ENCODE data around the gene RNF31.

RNF31 gene

DNA sequence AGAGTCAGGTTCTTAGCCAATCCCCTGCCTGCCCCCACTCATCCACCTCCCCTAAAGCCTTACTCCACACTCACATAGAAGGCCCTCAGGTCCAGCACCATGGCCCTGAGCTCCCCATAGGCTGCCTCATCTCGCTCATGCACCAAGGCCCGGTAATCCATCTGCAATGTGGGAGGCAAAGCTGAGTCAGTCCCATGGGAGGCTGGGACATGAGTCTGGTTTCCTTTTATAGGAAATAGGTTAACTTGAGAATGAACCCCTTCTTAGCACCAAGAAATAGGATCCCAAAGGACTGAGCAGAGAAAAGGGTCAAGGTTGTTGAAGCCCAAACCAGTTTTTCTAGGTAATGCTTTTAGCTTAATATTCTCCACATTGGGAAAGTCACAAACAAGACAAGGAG, 3.8 kb upstream of the RNF31 start:
- DNase-seq (ENCODE audit: insufficient read length) (no peak), FAIRE-seq (no peak)
- no peak for TF ChIP-seq POLR2AphosphoS5 (IDR thresholded peaks at IDR 0.05; ENCODE audit: low read depth, low read length)
- TF ChIP-seq POLR2A (IDR thresholded peaks at IDR 0.05; ENCODE audit: low read depth, low read length) = no peak; the same call in 1 of the 2 replicates
- TF ChIP-seq TAF1 (IDR thresholded peaks at IDR 0.05; ENCODE audit: borderline replicate concordance, low read depth, low read length) = no peak

DNA sequence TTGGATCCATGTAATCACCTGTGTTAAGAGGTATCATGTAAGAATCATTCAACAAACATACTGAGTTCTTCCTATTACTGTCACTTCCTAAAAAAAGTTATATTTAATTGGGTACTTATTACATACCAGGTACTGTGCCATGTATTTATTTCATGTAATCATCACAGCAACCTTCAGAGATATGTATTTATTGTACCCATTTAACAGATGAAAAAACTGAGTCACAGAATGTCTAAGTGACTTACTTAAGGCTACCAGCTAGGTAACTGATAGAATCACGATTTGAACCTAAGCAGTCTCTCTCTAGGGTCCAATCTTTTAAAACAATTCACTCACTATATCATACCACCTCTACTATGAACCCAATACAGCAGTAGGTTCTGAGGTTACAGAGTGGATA, 2.8 kb upstream of the RNF31 start:
- DNase-seq (ENCODE audit: insufficient read length) = no peak
- TF ChIP-seq POLR2AphosphoS5 (IDR thresholded peaks at IDR 0.05; ENCODE audit: low read depth, low read length) = no peak
- TF ChIP-seq POLR2A (IDR thresholded peaks at IDR 0.05; ENCODE audit: low read depth, low read length) = no peak
- TF ChIP-seq TAF1 (IDR thresholded peaks at IDR 0.05; ENCODE audit: borderline replicate concordance, low read depth, low read length) = no peak
- no peak for FAIRE-seq

DNA sequence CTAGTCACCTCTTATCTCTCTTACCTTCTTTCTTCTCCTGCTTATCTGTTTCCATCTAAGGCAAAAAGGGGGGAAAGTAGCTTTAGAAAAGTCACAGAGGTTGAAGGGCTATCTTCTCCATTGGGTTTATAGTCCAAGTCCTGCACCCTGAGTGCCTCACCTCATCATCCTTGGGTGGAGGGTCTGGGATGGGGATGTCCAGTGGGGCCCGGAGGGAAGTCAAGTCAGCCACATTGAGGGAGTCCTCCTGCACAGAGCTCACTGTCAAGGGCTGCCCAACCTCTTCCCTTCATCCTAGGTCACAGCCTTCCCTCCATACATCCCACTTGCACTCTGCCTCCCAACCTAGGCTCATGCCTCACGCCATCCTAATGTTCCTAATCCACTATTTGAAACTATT, 2.1 kb upstream of the RNF31 start:
- DNase-seq (ENCODE audit: insufficient read length) = no peak
- TF ChIP-seq TAF1 (IDR thresholded peaks at IDR 0.05; ENCODE audit: borderline replicate concordance, low read depth, low read length) (no peak), POLR2A (IDR thresholded peaks at IDR 0.05; ENCODE audit: low read depth, low read length) (no peak), POLR2AphosphoS5 (IDR thresholded peaks at IDR 0.05; ENCODE audit: low read depth, low read length) (no peak)
- no peak for FAIRE-seq

DNA sequence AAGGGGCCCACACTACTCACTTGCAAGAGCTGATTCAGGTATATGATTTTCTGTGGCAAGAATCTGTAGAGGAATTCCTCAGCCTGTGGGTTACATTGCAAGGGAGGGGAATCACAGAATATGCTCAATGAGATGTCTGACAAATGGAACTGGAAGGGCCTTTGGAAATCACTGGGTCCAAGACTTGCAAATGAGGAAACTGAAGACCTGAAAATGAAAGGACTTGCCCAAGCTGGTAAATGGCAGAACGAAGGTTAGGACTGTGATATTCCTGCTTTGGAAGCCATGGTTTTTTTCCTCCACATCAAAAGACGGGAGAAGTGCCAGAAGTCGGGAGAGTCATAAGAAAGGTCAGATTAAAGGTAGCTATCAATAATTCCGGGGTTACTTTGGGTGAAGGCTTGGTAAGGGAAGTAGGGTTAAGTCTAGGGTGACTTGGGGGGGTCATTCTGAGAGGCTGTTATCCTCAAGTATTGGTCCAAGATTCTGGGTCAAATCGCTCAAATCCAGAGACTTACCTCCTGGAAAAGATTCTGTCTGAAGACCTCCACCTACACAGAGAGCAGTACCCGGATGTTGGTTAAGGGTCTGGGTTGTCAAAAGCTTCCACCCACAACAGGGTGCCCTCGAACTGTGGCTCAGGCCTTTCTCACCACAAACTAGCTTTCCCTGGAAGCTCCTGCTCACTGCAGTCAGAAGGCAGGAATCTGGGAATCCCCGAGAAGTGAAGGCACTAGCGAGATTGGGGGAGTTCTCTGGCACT, 1.4 kb upstream of the RNF31 start:
- no peak for DNase-seq (ENCODE audit: insufficient read length)
- TF ChIP-seq TAF1 (IDR thresholded peaks at IDR 0.05; ENCODE audit: borderline replicate concordance, low read depth, low read length) (no peak), POLR2AphosphoS5 (IDR thresholded peaks at IDR 0.05; ENCODE audit: low read depth, low read length) (no peak), POLR2A (IDR thresholded peaks at IDR 0.05; ENCODE audit: low read depth, low read length) (no peak)
- no peak for FAIRE-seq

DNA sequence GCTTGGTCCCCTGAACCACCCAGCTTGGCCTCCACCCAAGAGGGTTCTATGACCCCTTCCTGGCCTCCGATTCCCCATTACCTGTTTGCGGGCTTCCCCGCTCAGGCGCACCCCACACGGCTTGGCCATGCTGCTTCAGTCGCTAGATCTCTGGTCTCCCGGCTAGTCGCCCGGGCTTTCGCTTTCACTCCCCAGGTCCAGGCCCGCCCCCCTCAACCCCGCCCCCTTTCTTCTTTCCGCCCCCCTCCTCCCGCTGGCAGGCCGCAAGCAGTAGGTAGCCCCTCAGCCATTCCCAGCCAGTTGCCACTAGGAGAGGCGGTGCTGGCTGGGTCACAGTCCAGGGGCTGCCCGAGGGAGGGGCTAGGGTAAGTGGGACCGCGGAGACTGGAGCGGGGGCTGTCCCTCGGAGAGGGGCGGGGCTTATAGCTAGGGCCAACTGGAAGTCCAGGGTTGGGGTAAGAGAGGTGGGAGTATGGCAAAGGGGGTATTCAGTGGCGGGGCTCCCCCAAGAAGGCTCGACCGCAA, 783 bp upstream of the RNF31 start, which contains the start of gene PSME2:
Gene PSME2 (minus strand): TSS at position 158 of the 525 bp plus-strand sequence. CDS start 29 bp downstream, at position 129.
- peak; percentile 81 for TF ChIP-seq POLR2AphosphoS5 (IDR thresholded peaks at IDR 0.05; ENCODE audit: low read depth, low read length)
- 0 out of 2 replicates have a peak, but pooled peaks have one; percentile 66 for TF ChIP-seq TAF1 (IDR thresholded peaks at IDR 0.05; ENCODE audit: borderline replicate concordance, low read depth, low read length)
- TF ChIP-seq POLR2A (IDR thresholded peaks at IDR 0.05; ENCODE audit: low read depth, low read length) = peak; percentile 78
- FAIRE-seq = no peak
- peak; percentile 93 for DNase-seq (ENCODE audit: insufficient read length)

DNA sequence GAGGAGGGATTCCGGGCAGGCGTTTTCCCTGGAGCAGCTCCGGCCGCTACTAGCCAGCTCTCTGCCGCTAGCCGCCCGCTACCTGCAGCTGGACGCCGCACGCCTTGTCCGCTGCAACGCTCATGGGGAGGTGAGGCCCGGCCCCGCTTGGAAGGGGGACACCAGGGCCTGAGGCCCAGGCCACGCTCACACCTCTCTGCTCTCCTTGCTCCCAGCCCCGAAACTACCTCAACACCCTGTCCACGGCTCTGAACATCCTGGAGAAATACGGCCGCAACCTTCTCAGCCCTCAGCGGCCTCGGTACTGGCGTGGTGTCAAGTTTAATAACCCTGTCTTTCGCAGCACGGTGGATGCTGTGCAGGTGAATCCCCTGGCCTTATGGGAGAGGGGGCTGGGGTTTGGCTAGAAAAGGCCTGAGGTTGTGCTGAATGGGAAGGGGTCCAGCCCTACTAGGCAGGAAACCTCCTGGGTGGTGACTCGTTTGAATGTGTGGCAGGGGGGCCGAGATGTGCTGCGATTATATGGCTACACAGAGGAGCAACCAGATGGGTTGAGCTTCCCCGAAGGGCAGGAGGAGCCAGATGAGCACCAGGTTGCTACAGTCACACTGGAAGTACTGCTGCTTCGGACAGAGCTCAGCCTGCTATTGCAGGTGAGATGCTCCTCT, 597 bp downstream of the RNF31 start:
- FAIRE-seq (no peak), DNase-seq (ENCODE audit: insufficient read length) (no peak)
- TF ChIP-seq TAF1 (IDR thresholded peaks at IDR 0.05; ENCODE audit: borderline replicate concordance, low read depth, low read length) = no peak
- TF ChIP-seq POLR2A (IDR thresholded peaks at IDR 0.05; ENCODE audit: low read depth, low read length) = no peak
- no peak for TF ChIP-seq POLR2AphosphoS5 (IDR thresholded peaks at IDR 0.05; ENCODE audit: low read depth, low read length)

DNA sequence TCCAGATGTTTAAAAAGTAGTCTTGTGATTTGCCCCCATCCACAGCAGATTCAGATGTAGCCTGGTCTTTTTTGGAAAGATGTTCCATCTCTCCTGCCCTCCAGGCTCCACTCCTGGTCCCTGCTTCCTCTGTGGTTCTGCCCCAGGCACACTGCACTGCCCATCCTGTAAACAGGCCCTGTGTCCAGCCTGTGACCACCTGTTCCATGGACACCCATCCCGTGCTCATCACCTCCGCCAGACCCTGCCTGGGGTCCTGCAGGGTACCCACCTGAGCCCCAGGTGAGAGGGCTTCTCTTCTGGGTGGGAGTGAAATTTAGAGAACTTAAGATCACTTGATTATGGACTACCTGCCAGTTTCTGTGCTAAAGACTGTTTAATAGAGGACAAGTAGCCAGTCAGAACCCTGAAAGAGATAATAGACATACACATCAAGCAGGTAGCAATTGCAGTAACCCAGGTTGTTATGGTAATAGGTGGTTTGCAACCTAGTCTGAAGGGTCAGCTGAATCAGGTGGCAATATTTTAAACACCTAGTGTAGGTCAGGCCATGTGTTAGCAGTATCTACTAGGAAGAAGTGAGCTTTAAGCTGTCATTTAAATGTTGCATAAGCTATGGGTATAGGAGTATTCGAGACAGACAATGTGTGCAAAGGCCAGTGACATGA, 2.1 kb downstream of the RNF31 start:
- FAIRE-seq = no peak
- DNase-seq (ENCODE audit: insufficient read length) = no peak
- no peak for TF ChIP-seq POLR2AphosphoS5 (IDR thresholded peaks at IDR 0.05; ENCODE audit: low read depth, low read length)
- TF ChIP-seq POLR2A (IDR thresholded peaks at IDR 0.05; ENCODE audit: low read depth, low read length) = no peak
- no peak for TF ChIP-seq TAF1 (IDR thresholded peaks at IDR 0.05; ENCODE audit: borderline replicate concordance, low read depth, low read length)

DNA sequence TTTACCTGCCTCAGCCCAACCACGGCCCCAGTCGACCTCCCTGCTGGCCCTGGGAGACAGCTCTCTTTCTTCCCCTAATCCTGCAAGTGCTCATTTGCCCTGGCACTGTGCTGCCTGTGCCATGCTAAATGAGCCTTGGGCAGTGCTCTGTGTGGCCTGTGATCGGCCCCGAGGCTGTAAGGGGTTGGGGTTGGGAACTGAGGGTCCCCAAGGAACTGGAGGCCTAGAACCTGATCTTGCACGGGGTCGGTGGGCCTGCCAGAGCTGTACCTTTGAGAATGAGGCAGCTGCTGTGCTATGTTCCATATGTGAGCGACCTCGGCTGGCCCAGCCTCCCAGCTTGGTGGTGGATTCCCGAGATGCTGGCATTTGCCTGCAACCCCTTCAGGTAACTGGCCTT, 2.8 kb downstream of the RNF31 start:
- no peak for DNase-seq (ENCODE audit: insufficient read length)
- TF ChIP-seq POLR2AphosphoS5 (IDR thresholded peaks at IDR 0.05; ENCODE audit: low read depth, low read length) = no peak
- TF ChIP-seq TAF1 (IDR thresholded peaks at IDR 0.05; ENCODE audit: borderline replicate concordance, low read depth, low read length) = no peak
- no peak for TF ChIP-seq POLR2A (IDR thresholded peaks at IDR 0.05; ENCODE audit: low read depth, low read length)
- FAIRE-seq = no peak

DNA sequence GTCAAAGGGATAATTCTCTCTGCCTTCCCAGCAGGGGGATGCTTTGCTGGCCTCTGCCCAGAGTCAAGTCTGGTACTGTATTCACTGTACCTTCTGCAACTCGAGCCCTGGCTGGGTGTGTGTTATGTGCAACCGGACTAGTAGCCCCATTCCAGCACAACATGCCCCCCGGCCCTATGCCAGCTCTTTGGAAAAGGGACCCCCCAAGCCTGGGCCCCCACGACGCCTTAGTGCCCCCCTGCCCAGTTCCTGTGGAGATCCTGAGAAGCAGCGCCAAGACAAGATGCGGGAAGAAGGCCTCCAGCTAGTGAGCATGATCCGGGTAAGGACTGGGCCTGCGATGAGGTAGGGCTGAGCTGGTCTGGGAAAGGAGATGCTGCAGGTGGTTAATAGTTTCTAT, 3.3 kb downstream of the RNF31 start:
- TF ChIP-seq POLR2A (IDR thresholded peaks at IDR 0.05; ENCODE audit: low read depth, low read length) = no peak
- no peak for TF ChIP-seq POLR2AphosphoS5 (IDR thresholded peaks at IDR 0.05; ENCODE audit: low read depth, low read length)
- TF ChIP-seq TAF1 (IDR thresholded peaks at IDR 0.05; ENCODE audit: borderline replicate concordance, low read depth, low read length) = no peak
- FAIRE-seq = no peak
- DNase-seq (ENCODE audit: insufficient read length) = no peak

DNA sequence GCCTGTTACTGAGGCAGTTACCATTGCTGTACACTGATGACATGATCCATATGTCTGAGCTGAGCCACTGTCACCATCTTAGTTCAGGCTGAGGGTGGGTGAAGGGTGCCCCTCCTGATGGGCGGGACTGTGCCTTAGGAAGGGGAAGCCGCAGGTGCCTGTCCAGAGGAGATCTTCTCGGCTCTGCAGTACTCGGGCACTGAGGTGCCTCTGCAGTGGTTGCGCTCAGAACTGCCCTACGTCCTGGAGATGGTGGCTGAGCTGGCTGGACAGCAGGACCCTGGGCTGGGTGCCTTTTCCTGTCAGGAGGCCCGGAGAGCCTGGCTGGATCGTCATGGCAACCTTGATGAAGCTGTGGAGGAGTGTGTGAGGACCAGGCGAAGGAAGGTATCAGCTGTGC, 3.7 kb downstream of the RNF31 start:
- TF ChIP-seq POLR2A (IDR thresholded peaks at IDR 0.05; ENCODE audit: low read depth, low read length) (no peak), POLR2AphosphoS5 (IDR thresholded peaks at IDR 0.05; ENCODE audit: low read depth, low read length) (no peak), TAF1 (IDR thresholded peaks at IDR 0.05; ENCODE audit: borderline replicate concordance, low read depth, low read length) (no peak)
- FAIRE-seq = no peak
- DNase-seq (ENCODE audit: insufficient read length) = no peak

DNA sequence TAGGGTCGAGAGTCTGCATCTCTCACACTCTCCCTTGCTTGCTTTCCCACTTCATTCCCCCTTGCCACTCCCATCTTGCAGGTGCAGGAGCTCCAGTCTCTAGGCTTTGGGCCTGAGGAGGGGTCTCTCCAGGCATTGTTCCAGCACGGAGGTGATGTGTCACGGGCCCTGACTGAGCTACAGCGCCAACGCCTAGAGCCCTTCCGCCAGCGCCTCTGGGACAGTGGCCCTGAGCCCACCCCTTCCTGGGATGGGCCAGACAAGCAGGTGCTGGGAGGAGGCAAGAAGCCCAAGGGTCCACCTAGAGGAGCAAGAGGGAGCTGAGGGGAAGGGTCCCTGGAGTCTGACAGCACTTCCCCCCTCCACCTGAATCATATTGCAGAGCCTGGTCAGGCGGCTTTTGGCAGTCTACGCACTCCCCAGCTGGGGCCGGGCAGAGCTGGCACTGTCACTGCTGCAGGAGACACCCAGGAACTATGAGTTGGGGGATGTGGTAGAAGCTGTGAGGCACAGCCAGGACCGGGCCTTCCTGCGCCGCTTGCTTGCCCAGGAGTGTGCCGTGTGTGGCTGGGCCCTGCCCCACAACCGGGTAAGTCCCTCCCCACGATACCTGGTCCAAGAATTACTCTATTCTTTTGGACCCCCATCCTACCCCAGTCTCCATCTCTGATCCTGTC, 4.2 kb downstream of the RNF31 start:
- no peak for FAIRE-seq
- DNase-seq (ENCODE audit: insufficient read length) = no peak
- no peak for TF ChIP-seq POLR2AphosphoS5 (IDR thresholded peaks at IDR 0.05; ENCODE audit: low read depth, low read length)
- no peak for TF ChIP-seq TAF1 (IDR thresholded peaks at IDR 0.05; ENCODE audit: borderline replicate concordance, low read depth, low read length)
- no peak for TF ChIP-seq POLR2A (IDR thresholded peaks at IDR 0.05; ENCODE audit: low read depth, low read length)

Measured in GM12892 (cell line).